ENCODE data around the gene CLDN18. TPM values are rescaled to one million over a fixed set of nuclear protein-coding genes. Genes with fewer than 3 reads are reported as not detected.

The CLDN18 gene
- under 0.01 TPM for total RNA-seq

GRCh38 chr3:138009476-138010272, at the start of gene CLDN18:
Gene CLDN18, plus strand, starts transcription at chr3:138010165. Its CDS starts 61 bp downstream, at chr3:138010226.
- no peaks in the 10 kb centered on the region for H3K4me1 ChIP-seq (ENCODE audit: insufficient read depth, low read length)
- H3K4me3 ChIP-seq (ENCODE audit: low read length): no peak within 1 kb of the TSS
- H3K27me3 ChIP-seq (ENCODE audit: insufficient read depth, low read length): no peaks in the 10 kb centered on the region
- no peaks in the 10 kb centered on the region for H3K9me3 ChIP-seq (ENCODE audit: low read depth, low read length)

DNA sequence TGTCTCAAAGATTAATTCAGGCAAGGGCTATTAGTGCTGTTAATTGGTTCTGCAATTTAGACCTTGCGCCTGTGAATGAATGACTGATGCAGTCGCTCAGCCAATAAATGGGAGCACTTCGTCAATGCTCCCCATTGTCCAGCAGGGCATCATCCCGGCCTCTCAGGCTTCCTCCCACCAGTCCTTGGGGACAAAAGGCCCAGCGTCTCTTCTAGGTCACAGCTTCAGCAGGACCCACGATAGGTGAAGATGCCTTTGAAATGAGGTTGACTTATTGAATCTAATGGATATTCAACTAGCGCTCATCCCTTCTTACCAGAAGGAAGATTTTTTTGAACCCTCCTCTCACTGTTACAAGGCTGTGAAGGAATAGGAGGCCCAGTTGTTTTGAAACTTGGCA, 47.7 kb upstream of the CLDN18 start:
- Histone ChIP-seq H3K4me1 (ENCODE audit: insufficient read depth, low read length) (no peaks in the 10 kb centered on the region), H3K27me3 (ENCODE audit: insufficient read depth, low read length) (peaks cover 9% of the 10 kb centered on the region), H3K4me3 (ENCODE audit: low read length) (no peak overlapping the region), H3K9me3 (ENCODE audit: low read depth, low read length) (no peaks in the 10 kb centered on the region)

DNA sequence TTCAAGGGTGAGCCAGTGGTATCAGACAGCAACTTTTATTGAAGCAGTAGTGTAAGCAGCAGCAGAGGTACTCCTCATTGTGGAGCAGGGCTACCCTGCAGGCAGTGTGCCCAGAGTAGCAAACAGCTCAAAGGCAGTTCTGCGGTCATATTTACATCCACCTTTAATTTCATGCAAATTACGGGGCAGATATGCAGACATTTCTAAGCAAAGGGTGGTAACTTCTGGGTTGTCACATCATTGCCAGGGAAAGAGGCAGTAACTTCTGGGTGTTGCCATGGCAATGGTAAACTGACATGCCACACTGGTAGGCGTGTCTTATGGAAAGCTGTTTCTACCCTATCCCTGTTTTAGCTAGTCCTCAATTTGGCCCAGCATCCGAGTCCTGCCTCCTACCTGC, 46.5 kb upstream of the CLDN18 start:
- no peaks in the 10 kb centered on the region for H3K4me1 ChIP-seq (ENCODE audit: insufficient read depth, low read length)
- no peak overlapping the region for H3K4me3 ChIP-seq (ENCODE audit: low read length)
- peaks cover 5% of the 10 kb centered on the region for H3K27me3 ChIP-seq (ENCODE audit: insufficient read depth, low read length)
- H3K9me3 ChIP-seq (ENCODE audit: low read depth, low read length): no peaks in the 10 kb centered on the region

DNA sequence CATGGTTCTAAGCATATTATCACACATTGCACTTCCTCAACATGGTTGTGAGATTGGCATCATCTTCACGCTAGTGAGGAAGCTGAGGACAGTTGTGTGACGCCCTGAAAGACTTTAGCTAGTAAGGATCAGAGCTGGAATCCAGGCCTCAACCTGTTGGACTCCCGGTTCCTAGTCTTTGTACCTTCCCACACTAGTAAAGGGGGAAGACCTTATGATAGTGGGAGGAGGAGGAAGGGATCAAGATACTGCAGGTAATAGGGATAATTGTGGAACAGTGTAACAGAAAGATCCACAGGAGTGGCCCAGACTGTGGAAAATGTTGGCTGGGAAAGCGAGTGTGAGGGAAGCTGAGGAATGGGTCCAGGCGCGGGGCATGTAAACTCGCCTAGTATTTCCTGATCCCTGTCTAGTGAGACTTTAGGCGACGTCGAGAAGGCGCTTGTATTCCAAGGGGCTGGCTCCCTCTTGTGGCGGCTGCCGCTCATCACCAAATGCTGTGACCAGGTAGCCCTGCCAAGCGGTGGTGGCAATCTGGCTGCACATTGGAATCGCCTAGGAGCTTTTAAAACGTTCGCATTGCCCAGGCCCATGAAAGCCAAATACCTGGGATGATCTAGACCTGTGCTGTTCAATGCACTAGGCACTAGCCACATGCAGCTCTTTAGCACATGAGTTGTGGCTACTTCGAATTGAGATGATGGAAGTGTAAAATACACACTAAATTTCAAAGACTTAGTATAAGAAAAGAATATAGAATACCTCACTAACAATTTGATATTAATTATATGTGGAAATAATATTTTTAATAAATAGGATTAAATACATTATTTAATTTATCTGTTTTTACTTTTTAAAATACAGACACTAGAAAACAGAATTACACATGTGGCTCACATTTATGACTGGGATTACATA, 38.8 kb upstream of the CLDN18 start:
- H3K9me3 ChIP-seq (ENCODE audit: low read depth, low read length): no peaks in the 10 kb centered on the region
- no peaks in the 10 kb centered on the region for H3K4me1 ChIP-seq (ENCODE audit: insufficient read depth, low read length)
- H3K27me3 ChIP-seq (ENCODE audit: insufficient read depth, low read length): peaks cover 9% of the 10 kb centered on the region
- H3K4me3 ChIP-seq (ENCODE audit: low read length): no peak overlapping the region

DNA sequence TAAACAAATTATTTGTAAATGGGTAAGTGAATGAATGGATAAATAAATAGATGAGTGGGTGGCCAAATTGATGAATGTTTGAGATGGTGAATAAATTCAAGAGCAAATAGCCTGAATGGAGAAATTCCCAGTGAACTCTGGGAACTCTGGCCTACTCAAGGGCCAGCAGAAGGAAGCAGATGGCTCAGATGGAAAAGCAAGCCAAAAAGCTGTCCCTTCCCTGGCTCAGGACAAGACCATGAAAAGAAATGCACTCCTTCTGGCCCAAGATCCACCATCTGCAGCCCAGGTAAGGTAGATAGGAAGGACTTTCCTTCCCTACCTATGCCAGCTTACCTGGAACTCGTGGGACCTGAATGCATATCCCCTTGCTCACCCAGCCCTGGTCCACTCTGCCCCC, 37.6 kb upstream of the CLDN18 start:
- H3K9me3 ChIP-seq (ENCODE audit: low read depth, low read length): no peaks in the 10 kb centered on the region
- no peak overlapping the region for H3K4me3 ChIP-seq (ENCODE audit: low read length)
- H3K27me3 ChIP-seq (ENCODE audit: insufficient read depth, low read length): peaks cover 9% of the 10 kb centered on the region
- H3K4me1 ChIP-seq (ENCODE audit: insufficient read depth, low read length): no peaks in the 10 kb centered on the region

GRCh38 chr3:137978328-137978727, 31.6 kb upstream of the CLDN18 start:
- Histone ChIP-seq H3K4me1 (ENCODE audit: insufficient read depth, low read length) (no peaks in the 10 kb centered on the region), H3K4me3 (ENCODE audit: low read length) (no peak overlapping the region), H3K27me3 (ENCODE audit: insufficient read depth, low read length) (no peaks in the 10 kb centered on the region), H3K9me3 (ENCODE audit: low read depth, low read length) (no peaks in the 10 kb centered on the region)

DNA sequence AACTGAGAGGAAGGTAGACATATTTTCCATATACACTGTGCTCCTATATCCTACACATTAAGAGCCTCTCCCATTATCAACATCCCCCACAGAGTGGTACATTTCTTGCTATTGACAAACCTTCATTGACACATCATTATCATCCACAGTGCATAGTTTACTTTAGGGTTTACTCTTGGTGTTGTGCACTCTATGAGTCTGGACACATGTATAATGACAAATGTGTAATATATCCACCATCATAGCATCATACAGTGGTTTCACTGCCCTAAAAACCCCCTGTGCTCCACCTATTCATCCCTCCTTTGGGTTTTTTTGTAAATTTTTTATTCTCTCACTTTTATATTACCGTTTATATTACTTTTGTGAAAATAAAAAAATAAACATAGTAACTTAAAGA, 22.2 kb upstream of the CLDN18 start:
- Histone ChIP-seq H3K4me1 (ENCODE audit: insufficient read depth, low read length) (no peaks in the 10 kb centered on the region), H3K27me3 (ENCODE audit: insufficient read depth, low read length) (no peaks in the 10 kb centered on the region), H3K4me3 (ENCODE audit: low read length) (no peak overlapping the region), H3K9me3 (ENCODE audit: low read depth, low read length) (no peaks in the 10 kb centered on the region)

GRCh38 chr3:137988152-137988551, 21.8 kb upstream of the CLDN18 start:
- Histone ChIP-seq H3K9me3 (ENCODE audit: low read depth, low read length) (no peaks in the 10 kb centered on the region), H3K27me3 (ENCODE audit: insufficient read depth, low read length) (no peaks in the 10 kb centered on the region), H3K4me1 (ENCODE audit: insufficient read depth, low read length) (no peaks in the 10 kb centered on the region), H3K4me3 (ENCODE audit: low read length) (no peak overlapping the region)

- H3K4me3 ChIP-seq (ENCODE audit: low read length): no peak overlapping the region
- H3K9me3 ChIP-seq (ENCODE audit: low read depth, low read length): no peaks in the 10 kb centered on the region
- H3K27me3 ChIP-seq (ENCODE audit: insufficient read depth, low read length): no peaks in the 10 kb centered on the region
- H3K4me1 ChIP-seq (ENCODE audit: insufficient read depth, low read length): no peaks in the 10 kb centered on the region
Observed at GRCh38 chr3:137988982-137989381, 21.0 kb upstream of the CLDN18 start.

DNA sequence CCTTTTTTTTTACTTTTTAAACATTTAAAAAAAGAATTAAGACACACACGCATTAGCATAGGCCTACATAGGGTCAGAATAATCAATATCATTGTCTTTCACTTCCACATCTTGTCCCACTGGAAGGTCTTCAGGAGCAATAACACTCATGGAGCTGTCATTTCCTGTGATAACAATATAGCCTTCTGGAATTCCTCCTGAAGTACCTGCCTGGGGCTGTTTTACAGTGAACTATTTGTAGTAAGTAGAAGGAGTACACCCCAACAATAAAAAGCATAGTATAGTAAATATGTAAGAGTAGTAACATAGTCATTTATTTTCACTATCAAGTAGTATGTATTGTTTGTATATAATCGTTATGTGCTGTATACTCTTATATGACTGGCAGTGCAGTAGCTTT, 19.5 kb upstream of the CLDN18 start:
- no peak overlapping the region for H3K4me3 ChIP-seq (ENCODE audit: low read length)
- H3K9me3 ChIP-seq (ENCODE audit: low read depth, low read length): no peaks in the 10 kb centered on the region
- no peaks in the 10 kb centered on the region for H3K27me3 ChIP-seq (ENCODE audit: insufficient read depth, low read length)
- H3K4me1 ChIP-seq (ENCODE audit: insufficient read depth, low read length): no peaks in the 10 kb centered on the region

DNA sequence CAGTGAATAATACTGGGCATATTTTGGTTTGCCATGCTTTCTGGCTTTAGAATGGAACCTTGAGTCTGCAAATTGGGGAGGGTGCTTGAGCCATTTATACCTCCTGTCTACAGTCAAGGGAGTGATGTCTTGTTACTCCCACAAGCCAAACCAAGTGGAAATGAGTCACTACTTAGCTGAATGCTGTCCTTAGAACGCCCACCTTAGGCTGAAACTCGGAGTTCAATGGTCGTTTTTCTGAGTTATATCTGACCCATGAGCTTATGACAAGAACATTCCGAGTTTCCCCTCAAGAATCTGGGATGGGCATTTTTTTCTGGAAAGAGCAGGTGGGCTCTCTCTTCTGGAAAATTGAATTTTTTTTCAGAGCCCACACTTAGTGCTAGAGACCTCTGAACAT, 17.4 kb upstream of the CLDN18 start:
- no peaks in the 10 kb centered on the region for H3K4me1 ChIP-seq (ENCODE audit: insufficient read depth, low read length)
- H3K4me3 ChIP-seq (ENCODE audit: low read length): no peak overlapping the region
- H3K9me3 ChIP-seq (ENCODE audit: low read depth, low read length): no peaks in the 10 kb centered on the region
- no peaks in the 10 kb centered on the region for H3K27me3 ChIP-seq (ENCODE audit: insufficient read depth, low read length)

- Histone ChIP-seq H3K4me1 (ENCODE audit: insufficient read depth, low read length) (no peaks in the 10 kb centered on the region), H3K9me3 (ENCODE audit: low read depth, low read length) (no peaks in the 10 kb centered on the region), H3K27me3 (ENCODE audit: insufficient read depth, low read length) (no peaks in the 10 kb centered on the region), H3K4me3 (ENCODE audit: low read length) (no peak overlapping the region)
Observed at GRCh38 chr3:137998121-137999042, 11.6 kb upstream of the CLDN18 start.

DNA sequence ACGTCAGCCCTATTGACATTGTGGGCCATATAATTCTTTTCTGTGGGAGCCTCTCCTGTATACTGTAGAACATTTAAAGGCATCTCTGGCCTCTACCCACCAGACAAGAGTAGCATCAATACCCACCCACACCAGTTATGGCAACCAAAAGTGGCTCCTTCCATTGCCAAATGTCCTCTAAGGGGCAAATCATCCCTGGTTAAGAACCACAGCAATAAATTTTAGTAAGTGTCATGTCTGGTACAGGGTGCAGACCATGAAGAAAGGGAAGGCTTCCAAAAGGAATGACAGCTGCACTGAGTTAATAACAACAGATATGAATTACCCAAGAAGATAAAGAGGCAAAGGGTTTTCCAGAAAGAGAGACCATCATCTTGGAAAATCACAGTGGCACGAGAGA, 6.9 kb upstream of the CLDN18 start:
- no peaks in the 10 kb centered on the region for H3K4me1 ChIP-seq (ENCODE audit: insufficient read depth, low read length)
- H3K9me3 ChIP-seq (ENCODE audit: low read depth, low read length): no peaks in the 10 kb centered on the region
- no peak overlapping the region for H3K4me3 ChIP-seq (ENCODE audit: low read length)
- H3K27me3 ChIP-seq (ENCODE audit: insufficient read depth, low read length): no peaks in the 10 kb centered on the region

DNA sequence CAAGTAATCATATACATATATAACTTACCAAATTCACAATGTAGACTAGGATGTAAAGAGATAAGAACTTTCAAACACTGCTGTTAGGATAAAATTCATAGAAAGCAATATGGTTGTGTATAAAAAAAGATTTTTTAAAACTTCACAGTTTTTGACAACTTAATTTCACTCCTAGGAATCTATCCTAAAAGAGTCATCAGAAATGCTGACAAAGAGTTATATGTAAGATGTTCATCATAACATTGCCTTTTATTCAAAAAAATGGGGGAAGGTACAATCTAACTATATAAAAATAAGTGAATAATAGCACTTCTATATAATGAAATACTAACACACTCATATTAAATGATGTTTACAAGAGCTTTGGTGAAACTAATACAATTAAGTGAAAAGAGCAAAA, 4.3 kb upstream of the CLDN18 start:
- no peak overlapping the region for H3K4me3 ChIP-seq (ENCODE audit: low read length)
- H3K27me3 ChIP-seq (ENCODE audit: insufficient read depth, low read length): no peaks in the 10 kb centered on the region
- H3K9me3 ChIP-seq (ENCODE audit: low read depth, low read length): no peaks in the 10 kb centered on the region
- H3K4me1 ChIP-seq (ENCODE audit: insufficient read depth, low read length): no peaks in the 10 kb centered on the region

DNA sequence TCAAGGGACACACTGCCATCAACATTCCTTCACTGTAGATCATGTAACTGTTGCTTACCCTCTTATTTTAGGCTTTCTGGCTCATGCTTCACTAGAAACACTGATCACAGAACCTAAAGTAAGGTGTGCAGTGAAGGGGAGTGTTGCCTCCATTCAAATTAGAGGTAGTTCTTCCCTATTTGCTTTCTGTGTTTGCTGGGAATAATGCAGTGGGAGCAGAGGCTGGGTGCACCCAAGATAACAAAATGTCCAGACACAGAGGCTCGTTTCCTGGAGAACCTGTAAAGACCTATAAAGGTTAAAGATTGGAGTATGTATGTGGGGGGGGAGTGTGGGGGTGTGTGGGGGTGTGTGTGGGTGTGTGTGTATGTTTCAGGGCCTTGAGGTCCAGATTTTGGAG, 2.1 kb upstream of the CLDN18 start:
- Histone ChIP-seq H3K9me3 (ENCODE audit: low read depth, low read length) (no peaks in the 10 kb centered on the region), H3K4me1 (ENCODE audit: insufficient read depth, low read length) (no peaks in the 10 kb centered on the region), H3K4me3 (ENCODE audit: low read length) (no peak overlapping the region), H3K27me3 (ENCODE audit: insufficient read depth, low read length) (no peaks in the 10 kb centered on the region)
